ENCODE measurements around the gene HBG2.
"Not testable (repeated sequence)": the region's sequence is repeated elsewhere in the genome, so short reads cannot be mapped to it uniquely, and the experiment has no call there.

Gene HBG2

GRCh38 chr11:5254646-5255413 is at the start of gene HBG2:
TSS of gene HBG2 (minus strand) at chr11:5254781. CDS start at chr11:5254728, 53 bp downstream.
- not testable (repeated sequence) for DNase-seq

GRCh38 chr11:5304046-5304445 is 49.5 kb upstream of the HBG2 start:
- DNase-seq, result no peak

GRCh38 chr11:5303626-5304025 is 49.0 kb upstream of the HBG2 start:
- no peak for DNase-seq

GRCh38 chr11:5301846-5302245 is 47.3 kb upstream of the HBG2 start, which contains the start of gene OR51B4:
TSS of gene OR51B4 (minus strand) at chr11:5301946. CDS start at chr11:5301946, 0 bp downstream.
- no peak for DNase-seq

- DNase-seq, result no peak
Measured at GRCh38 chr11:5300251-5300650, 45.7 kb upstream of the HBG2 start.

- no peak for DNase-seq
Measured at GRCh38 chr11:5298451-5298850, 43.9 kb upstream of the HBG2 start.

GRCh38 chr11:5297721-5298323 is 43.2 kb upstream of the HBG2 start:
- no peak for DNase-seq

- not testable (repeated sequence) for DNase-seq
Measured at GRCh38 chr11:5294342-5294995, 39.9 kb upstream of the HBG2 start.

GRCh38 chr11:5293028-5293427 is 38.4 kb upstream of the HBG2 start:
- no peak for DNase-seq

GRCh38 chr11:5291207-5291838 is 36.7 kb upstream of the HBG2 start:
- no peak for DNase-seq

- no peak for DNase-seq
Measured at GRCh38 chr11:5290106-5290505, 35.5 kb upstream of the HBG2 start.

- DNase-seq, result no peak
Measured at GRCh38 chr11:5289696-5290095, 35.1 kb upstream of the HBG2 start.

GRCh38 chr11:5288906-5289550 is 34.4 kb upstream of the HBG2 start:
- DNase-seq, result no peak

- DNase-seq, result no peak
Measured at GRCh38 chr11:5288108-5288905, 33.7 kb upstream of the HBG2 start.

- no peak for DNase-seq
Measured at GRCh38 chr11:5286901-5287300, 32.3 kb upstream of the HBG2 start.

GRCh38 chr11:5286351-5286750 is 31.8 kb upstream of the HBG2 start:
- no peak for DNase-seq

- DNase-seq, result no peak
Measured at GRCh38 chr11:5285703-5286340, 31.2 kb upstream of the HBG2 start.

GRCh38 chr11:5284637-5285036 is 30.1 kb upstream of the HBG2 start:
- DNase-seq, result no peak

- DNase-seq, result no peak
Measured at GRCh38 chr11:5283882-5284281, 29.3 kb upstream of the HBG2 start.

- no peak for DNase-seq
Measured at GRCh38 chr11:5283086-5283485, 28.5 kb upstream of the HBG2 start.

GRCh38 chr11:5282628-5283027 is 28.0 kb upstream of the HBG2 start:
- DNase-seq, result no peak

- no peak for DNase-seq
Measured at GRCh38 chr11:5281596-5281995, 27.0 kb upstream of the HBG2 start.
